UCSD-AML1 (cell line): Measurements from ENCODE around the gene PRTN3.
A peak's percentile ranks its signal among the peaks of the same experiment; 100 is the strongest.
"Not testable (repeated sequence)": the region's sequence is repeated elsewhere in the genome, so short reads cannot be mapped to it uniquely, and the experiment has no call there.

Source experiments
- DNase-seq: peaks from one replicate; lab custom pipeline; 2025; ENCODE audit not compliant: unreplicated experiment; lab: John Stamatoyannopoulos, UW

PRTN3 gene

GRCh38 chr19:877992-878660 lies 37.3 kb downstream of the PRTN3 start:
- not testable (repeated sequence) for DNase-seq

GRCh38 chr19:878751-879561 lies 38.2 kb downstream of the PRTN3 start:
- not testable (repeated sequence) for DNase-seq

GRCh38 chr19:879711-880438 lies 39.1 kb downstream of the PRTN3 start:
- no peak for DNase-seq

GRCh38 chr19:881385-882071 lies 40.7 kb downstream of the PRTN3 start:
- DNase-seq: no peak

- DNase-seq: no peak
Observed at GRCh38 chr19:882871-883497, 42.2 kb downstream of the PRTN3 start.

GRCh38 chr19:883661-884211 lies 42.9 kb downstream of the PRTN3 start:
- DNase-seq: no peak

- DNase-seq: no peak
Observed at GRCh38 chr19:884420-885211, 43.8 kb downstream of the PRTN3 start.

- DNase-seq: no peak
Observed at GRCh38 chr19:885536-886224, 44.9 kb downstream of the PRTN3 start.

- no peak for DNase-seq
Observed at GRCh38 chr19:887072-887471, 46.3 kb downstream of the PRTN3 start.

GRCh38 chr19:887599-887998 lies 46.8 kb downstream of the PRTN3 start:
- DNase-seq: no peak

GRCh38 chr19:888581-889385 lies 48.0 kb downstream of the PRTN3 start:
- DNase-seq: no peak

GRCh38 chr19:889662-890295 lies 49.0 kb downstream of the PRTN3 start:
- no peak for DNase-seq

- no peak for DNase-seq
Observed at GRCh38 chr19:890831-891230, 50.0 kb downstream of the PRTN3 start.

GRCh38 chr19:891421-892200 lies 50.8 kb downstream of the PRTN3 start:
- DNase-seq: not testable (repeated sequence)

GRCh38 chr19:892243-892893 lies 51.6 kb downstream of the PRTN3 start:
- DNase-seq: no peak

GRCh38 chr19:892894-893689 lies 52.3 kb downstream of the PRTN3 start, which contains the start of the genes MED16 and RNU6-9:
Gene MED16 (minus strand): TSS chr19:893187. CDS start chr19:891131, 2,056 bp downstream.
Gene RNU6-9 (plus strand): TSS chr19:893484.
- peak; percentile 87 for DNase-seq
